ENCODE measurements around the gene SLC26A11.

Gene SLC26A11

GRCh38 chr17:80180192-80180591 is 40.0 kb upstream of the SLC26A11 start:
- POLR2A ChIA-PET (ENCODE audit: low non-redundant PET) = no interaction called here
- CTCF ChIA-PET = no interaction called here

GRCh38 chr17:80181431-80181830 is 38.8 kb upstream of the SLC26A11 start:
- ChIA-PET POLR2A (ENCODE audit: low non-redundant PET) (no interaction called here), CTCF (no interaction called here)
- no peak for DNase-seq (ENCODE audit: low spot score)
- TF ChIP-seq CTCF (conservative IDR thresholded peaks at IDR 0.05; ENCODE audit: low read depth) = no peak
- H3K27ac ChIP-seq = no peak overlapping the region

More at GRCh38 chr17:80180192-80180591, 40.0 kb upstream of the SLC26A11 start:
- no peak for DNase-seq (ENCODE audit: low spot score)
- TF ChIP-seq CTCF (conservative IDR thresholded peaks at IDR 0.05; ENCODE audit: low read depth) = no peak
- no peak overlapping the region for H3K27ac ChIP-seq

- no peak for TF ChIP-seq CTCF (conservative IDR thresholded peaks at IDR 0.05; ENCODE audit: low read depth)
- ChIA-PET POLR2A (ENCODE audit: low non-redundant PET) (no interaction called here), CTCF (no interaction called here)
- H3K27ac ChIP-seq = no peak overlapping the region
- no peak for DNase-seq (ENCODE audit: low spot score)
Observed at GRCh38 chr17:80182118-80182844, 37.9 kb upstream of the SLC26A11 start.

GRCh38 chr17:80182845-80183223 is 37.4 kb upstream of the SLC26A11 start:
- DNase-seq (ENCODE audit: low spot score) = no peak
- ChIA-PET POLR2A (ENCODE audit: low non-redundant PET) (no interaction called here), CTCF (no interaction called here)
- TF ChIP-seq CTCF (conservative IDR thresholded peaks at IDR 0.05; ENCODE audit: low read depth) = no peak
- H3K27ac ChIP-seq = no peak overlapping the region

- CTCF ChIA-PET = interaction anchor here (0.7 kb wide), 1 partner anchor 1345 kb away, joined by 5 read pairs; no protein-coding TSS in a partner anchor
- no peak overlapping the region for H3K27ac ChIP-seq
- POLR2A ChIA-PET (ENCODE audit: low non-redundant PET) = no interaction called here
- no peak for DNase-seq (ENCODE audit: low spot score)
- TF ChIP-seq CTCF (conservative IDR thresholded peaks at IDR 0.05; ENCODE audit: low read depth) = no peak
Observed at GRCh38 chr17:80183581-80184422, 36.4 kb upstream of the SLC26A11 start.

- ChIA-PET POLR2A (ENCODE audit: low non-redundant PET) (no interaction called here), CTCF (no interaction called here)
- no peak for TF ChIP-seq CTCF (conservative IDR thresholded peaks at IDR 0.05; ENCODE audit: low read depth)
- H3K27ac ChIP-seq = no peak overlapping the region
- DNase-seq (ENCODE audit: low spot score) = no peak
Observed at GRCh38 chr17:80184423-80184714, 35.9 kb upstream of the SLC26A11 start.

Measured in RWPE1 (cell line).